ENCODE data around the gene BTBD9. TPM values are rescaled to one million over a fixed set of nuclear protein-coding genes. Genes with fewer than 3 reads are reported as not detected.

BTBD9 gene
- total RNA-seq, 1 experiment from 2014 or later = 4.9 TPM

DNA sequence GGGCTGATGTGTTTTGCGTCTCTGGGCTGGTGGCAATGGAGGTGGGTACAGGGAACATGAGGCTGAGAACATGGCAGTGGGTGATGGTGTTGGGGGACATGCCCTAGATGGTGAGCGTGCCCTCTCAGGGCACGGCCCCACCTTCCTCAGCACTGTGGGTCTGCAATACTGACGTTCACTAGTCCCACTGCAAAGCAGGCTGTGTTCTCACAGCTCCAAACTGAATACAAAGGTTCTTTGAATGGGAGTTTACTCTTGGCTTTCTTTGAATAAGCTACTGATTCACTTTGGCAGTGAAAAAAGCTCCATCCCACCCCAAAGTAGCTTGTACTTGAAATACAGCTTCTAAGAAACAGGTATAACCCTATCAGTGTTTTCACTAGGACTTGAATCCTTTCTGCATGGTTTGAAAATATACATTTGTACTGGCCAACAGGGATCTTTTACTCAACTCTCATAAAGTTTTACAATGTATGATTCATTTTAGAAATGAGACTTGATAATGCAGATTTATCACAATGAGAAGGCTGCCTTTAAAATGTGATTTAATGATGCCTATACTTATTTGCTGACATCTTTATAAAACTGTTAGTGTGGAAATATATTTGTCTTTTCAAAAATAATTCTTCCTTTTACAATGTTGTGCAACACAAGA is 419.5 kb downstream of the BTBD9 start:
- DNase-seq (ENCODE audit: extremely low read depth, low read depth) = no peak

DNA sequence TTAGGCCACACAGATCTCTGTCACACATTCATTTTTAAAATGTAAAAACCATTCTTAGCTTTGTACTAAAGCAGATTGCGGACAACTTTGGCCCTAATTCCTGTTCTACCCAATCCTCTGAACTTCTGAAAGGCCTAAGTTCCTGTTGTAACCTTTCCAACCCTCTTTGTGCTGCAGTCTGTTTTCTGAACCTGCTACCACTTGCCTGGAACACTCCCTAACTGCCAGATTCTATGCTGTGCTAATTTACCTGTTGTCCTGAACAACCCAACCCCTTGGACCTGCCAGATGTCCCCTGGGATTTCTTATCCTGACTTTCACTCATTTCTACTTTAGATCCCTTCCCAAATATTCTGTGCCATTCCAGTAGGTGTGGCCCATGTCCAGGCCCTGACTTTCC is 421.5 kb downstream of the BTBD9 start:
- DNase-seq (ENCODE audit: extremely low read depth, low read depth) = no peak

DNA sequence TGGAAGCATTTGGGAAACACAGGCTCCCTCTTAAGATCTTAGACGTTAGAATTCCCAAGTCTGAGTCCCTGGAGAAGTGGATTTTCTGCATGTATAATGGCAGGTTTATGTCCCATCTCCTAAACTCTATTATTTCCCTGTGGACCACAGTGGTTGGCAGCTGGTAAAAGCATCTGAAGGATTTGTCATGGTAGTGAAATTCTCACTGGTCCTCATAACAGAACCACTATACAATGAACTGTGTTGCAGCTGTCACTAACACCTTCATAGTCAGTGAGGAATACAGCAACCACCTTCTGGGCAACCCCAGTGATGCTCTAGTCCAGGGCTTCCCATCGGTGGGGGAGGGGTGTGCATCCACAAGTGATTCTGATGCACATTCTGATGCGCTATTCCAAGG is 423.3 kb downstream of the BTBD9 start:
- DNase-seq (ENCODE audit: extremely low read depth, low read depth) = no peak

DNA sequence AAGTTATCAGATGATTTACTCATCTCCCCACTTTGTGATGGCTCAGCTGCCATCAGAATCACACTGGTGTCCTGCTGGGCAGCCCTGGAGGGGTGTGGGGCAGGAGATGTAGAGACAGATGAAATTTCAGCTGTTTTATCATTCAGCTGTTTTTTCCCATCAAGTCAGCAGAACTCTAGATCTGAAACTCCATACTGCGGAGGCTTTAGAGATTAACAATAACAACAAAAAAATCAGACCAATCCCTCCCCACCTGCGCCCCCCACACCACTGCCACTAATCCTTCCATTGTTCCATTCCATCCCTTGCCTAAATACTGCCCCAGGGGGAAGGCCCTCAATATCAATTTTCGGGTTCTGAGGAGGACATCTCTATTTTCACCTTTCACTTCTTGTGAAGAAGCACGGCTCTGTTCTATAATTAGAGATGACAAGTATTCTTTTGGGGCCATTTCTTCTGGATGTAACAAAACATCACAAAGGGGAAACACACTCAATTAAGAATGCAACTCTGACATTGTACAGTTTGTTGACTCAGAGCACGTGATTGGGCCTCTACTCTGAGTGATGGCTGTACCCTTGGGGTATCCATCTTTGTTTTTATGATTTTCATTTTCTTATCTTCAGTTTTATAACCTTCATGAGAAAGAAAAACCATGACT is 423.9 kb downstream of the BTBD9 start:
- DNase-seq (ENCODE audit: extremely low read depth, low read depth) = no peak

DNA sequence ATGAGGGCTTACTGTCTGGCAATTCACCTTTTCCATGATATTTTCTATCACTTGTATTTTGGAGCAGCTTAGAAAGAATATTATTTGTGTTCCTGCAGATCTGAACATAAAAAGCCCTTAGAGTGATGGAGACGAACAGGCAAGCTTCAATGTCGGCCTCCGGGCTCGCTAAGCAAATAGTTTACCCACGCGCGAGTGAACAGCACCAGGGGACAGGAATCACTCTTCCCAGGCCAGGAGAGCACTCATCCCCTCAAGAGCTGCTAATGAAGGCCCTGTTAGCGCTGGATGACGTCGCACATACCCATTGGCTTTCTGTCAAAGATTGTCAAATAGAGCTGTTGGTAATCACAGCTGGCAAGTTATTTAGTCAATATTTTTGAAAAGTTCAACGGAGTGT is 424.5 kb downstream of the BTBD9 start:
- no peak for DNase-seq (ENCODE audit: extremely low read depth, low read depth)

DNA sequence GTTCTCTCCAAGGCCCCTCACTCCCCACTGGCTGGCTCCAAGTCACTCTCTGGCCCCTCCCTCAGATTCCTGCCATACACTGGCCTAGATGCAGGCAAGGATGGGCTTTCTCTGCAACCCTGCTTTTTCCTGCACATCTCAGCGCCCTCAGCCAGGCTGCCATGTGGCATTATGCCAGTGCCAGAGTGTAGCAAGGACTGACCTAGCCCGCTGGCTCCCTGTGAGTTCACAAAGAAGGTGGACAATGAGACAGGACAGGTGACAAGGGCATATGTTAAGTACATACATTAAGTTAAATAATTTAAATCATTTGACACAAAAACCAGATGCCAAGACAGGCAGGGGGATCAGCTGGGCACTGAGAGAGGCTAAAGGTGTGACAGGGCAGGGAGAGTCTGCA is 425.6 kb downstream of the BTBD9 start:
- no peak for DNase-seq (ENCODE audit: extremely low read depth, low read depth)

DNA sequence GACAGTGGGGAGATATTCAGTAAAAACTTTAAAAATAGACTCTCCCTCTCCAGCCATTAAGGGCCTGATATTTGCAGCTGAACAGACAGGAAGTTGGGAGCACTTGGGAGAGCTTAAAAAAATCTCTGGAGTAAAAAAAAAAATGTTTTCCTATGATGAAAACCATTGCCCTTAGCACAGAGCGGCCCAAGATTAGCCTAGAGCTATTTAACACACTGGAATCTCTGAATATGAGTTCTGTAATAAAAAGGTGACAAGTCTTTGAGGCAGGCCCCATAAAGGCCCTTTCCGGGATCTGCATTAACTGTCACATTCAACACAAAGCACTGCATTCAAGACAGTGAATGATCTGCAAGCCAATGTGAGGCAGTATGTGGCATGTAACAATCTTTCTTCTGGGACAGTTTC is 426.5 kb downstream of the BTBD9 start:
- DNase-seq (ENCODE audit: extremely low read depth, low read depth) = no peak

DNA sequence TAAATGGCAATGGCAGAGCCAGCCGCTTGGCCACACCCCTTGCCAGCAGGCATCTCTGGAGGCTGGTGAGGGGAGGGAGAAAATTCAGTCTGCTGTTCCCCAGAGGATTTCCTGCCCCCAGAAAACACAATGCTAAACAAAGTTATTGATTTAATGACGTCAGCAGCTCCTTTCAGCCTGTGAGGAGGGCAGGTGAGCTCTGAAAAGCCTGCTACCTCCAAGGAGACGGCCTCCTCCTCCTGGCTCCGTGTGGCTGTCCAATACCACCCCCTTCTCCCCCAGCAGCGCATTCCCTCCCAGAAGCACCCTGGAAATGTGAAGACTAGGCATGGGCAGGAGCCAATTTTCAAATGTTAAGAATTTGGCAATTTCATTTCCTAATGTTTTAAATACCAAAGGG is 427.1 kb downstream of the BTBD9 start:
- no peak for DNase-seq (ENCODE audit: extremely low read depth, low read depth)

DNA sequence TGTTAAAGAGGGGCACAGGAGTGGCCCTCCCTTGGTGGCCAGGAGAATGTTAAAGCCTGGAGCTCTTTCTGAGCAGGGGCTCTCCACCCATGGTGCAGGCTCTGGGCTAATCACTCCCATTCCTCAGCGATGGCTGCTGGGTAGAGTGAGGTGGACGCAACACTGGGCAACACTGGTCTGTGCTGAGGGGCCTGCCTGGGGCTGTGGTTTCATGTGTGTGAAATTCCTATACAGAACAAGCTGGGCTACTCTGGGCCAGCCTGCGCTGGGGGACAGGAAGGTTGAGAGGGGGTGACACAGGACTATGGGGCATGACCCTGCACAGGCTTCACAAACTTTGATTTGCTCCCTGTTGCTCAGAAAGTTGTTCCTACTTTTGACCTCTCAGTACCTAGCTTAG is 427.6 kb downstream of the BTBD9 start:
- DNase-seq (ENCODE audit: extremely low read depth, low read depth) = no peak

DNA sequence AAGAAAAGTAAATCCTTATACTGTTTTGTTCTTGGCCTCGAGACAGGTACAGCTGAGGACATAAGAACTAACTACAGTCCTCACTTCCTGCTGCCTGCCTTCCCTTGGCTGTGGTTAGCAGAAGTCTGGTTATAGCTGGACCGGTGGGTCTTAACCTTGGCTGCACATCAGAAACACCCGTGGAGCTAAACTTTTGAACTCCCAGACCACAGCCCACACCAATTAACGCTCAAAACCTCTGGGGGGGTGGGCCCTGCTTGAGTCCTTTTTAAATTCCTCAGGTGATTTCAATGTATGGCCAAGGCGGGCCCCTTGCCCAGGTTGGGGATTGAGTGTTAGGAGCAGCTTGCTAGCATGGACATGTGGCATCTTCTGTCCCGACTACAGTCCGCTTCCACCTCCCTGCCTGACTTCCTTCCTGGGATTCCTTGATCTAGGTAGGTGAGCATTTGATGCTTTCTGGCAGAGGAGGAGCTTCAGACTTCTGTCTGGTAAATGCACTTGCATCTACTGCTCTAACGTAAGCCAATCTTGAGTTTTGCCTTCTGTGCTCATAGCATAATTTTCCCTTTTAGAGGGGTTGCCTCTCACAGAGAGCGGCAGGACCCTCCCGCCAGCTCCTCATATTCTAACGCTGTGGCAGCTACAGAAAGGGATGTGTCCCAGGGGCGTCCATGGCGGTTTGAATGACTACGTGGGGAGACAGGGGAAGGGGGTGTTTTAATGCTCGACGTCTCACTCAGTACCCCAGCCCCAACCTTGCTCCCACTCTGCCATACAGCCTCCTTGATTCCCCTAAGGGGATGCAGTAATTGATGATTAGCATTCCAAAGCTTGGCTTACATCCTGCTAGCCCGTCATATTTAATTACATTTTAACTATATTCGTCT is 430.1 kb downstream of the BTBD9 start:
- DNase-seq (ENCODE audit: extremely low read depth, low read depth) = no peak

DNA sequence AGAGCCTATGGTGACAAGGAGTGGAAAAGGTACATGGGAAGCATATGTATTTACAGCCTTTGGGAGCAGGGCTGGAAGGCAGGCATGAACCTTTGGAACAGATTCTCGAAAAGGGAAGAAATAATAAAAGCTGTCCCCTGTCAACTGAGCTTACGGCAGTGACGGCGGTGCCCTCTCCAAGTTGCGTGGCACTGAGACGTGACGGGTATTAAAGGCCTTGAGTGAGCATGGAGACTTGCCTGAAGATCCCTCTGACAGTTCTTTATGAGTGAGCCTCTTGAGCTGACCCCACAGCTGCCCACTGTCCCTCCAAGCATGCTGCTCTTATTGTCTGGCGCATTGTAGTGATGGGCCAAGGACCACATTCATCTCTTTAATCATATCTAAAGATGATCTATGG is 431.7 kb downstream of the BTBD9 start:
- no peak for DNase-seq (ENCODE audit: extremely low read depth, low read depth)

DNA sequence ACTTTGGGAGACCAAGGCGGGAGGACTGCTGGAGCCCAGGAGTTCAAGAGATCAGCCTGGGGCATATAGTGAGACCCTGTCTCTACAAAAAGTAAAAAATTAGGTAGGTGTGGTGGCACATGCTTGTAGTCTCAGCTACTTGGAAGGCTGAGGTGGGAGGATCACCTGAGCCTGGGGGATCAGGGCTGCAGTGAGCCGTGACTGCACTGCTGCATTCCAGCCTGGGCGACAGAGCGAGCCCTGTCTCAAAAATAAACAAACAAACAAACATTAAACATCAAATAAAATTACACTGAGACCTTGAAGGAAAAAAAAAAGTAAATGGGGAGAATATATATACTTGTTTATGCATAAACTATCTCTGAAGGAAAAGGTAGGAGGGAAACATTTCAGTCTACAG is 432.4 kb downstream of the BTBD9 start:
- DNase-seq (ENCODE audit: extremely low read depth, low read depth) = no peak

DNA sequence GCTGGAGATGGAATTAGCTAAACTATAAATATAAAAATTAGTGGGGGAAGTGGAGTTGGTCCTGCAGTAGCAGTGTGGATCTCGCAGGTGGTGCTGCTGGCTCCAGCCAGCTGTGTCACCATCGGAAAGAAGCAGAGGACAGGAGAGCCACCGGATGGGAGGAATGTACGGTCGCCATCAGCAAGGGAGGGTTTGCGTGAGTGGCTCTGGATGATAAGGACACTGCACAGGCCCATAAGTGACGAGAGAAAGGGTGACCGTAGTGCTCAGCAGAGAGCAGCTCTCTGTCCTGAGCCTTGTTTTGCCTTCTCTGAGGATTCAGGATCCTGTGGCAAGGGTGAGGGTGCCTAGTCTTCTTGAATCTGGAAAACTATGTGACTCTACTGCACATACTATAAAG is 441.5 kb downstream of the BTBD9 start:
- DNase-seq (ENCODE audit: extremely low read depth, low read depth) = no peak

DNA sequence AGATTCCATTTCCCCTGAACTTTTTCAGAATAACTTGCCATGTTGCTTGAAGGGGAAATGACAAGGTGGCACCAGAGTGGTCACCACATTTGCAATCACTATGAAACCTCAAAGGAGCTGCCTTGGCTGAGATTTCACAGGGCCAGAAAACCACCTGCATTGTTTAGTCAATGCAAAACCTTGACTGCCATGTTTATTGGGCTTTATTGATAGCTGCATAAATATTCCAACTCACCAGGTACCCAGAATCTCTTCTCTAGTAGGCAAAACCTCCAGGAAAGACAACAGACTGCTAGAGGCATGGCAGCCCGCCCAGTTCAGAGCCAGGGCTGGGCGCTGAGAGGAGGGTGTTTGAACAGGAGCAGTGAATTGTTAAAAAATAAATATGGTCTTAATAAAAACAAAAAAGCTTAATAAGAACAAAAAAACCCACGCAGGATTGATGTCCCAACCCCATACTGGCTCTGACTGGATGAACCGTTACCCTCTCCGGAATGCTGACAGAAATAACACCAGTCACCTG is 444.6 kb downstream of the BTBD9 start:
- DNase-seq (ENCODE audit: extremely low read depth, low read depth) = no peak

DNA sequence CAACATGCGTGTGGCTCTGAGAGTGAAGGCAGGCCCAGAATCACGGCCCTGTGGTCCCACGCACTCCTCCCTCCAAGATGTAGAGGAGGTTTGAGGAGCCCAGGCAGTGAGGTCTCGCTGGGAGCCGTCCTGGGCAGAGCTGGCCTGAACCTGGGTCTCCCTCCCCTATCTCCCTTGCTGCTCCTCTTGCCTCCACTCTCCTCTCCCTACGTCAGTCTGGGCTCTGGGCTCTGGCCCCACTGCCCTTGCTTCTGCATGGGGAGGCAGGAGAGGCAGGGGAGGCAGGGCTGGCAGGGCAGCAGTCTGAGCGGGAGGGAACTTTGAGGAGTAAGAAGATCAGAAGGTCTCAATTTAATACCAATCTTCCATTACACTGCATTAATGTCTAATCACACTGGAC is 445.1 kb downstream of the BTBD9 start:
- DNase-seq (ENCODE audit: extremely low read depth, low read depth) = no peak

DNA sequence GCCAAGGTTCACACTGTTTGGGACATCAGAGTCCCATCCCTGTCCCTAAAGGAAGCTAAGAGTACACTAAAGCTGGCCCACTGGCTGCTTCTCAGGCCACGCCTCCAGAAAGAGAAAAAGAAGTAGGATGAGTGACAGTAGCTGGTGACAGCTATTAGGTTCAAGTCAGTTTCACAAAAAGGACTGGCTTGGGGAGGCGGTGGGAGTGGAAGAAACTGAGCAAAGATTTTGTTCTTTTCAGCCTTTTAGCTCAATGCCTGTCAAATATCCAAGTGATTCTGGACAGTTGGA is 445.5 kb downstream of the BTBD9 start:
- no peak for DNase-seq (ENCODE audit: extremely low read depth, low read depth)

DNA sequence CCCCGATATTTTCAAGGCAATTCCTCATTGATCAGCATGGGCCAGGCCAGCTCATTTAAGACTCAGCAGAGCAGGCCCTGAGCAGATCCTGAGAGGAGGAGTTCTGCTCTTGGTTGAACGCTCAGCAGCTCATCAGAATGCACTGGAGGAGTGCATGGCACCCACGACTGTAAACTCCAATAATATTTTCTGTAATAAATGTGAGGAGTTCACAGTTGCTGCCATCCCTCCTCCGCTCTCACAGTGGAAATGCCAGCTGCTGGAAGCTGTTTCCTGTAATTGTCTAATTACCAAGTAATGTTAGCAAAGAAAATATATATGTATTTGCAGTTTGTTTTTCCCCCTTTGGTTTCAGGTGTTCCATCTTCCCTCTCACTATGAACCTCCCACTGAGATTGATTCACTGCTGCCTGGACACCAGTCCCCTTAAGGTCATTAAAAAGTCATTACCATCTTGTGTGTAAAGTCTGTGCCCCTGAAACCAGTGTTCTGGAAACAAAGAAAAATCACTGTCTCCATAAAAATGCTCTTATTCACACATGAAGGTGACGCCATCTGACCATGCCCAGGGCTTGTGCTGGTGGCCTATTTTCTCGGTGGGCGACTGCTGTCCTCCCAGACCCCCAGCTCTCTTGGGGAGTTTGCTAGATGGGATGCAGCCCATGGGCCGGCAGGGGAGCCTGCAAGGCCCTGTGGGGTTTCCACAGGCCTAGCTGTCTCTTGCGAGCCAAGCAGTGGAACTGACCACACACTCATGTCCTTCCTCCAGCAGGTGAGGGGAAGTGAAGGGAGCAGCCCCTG is 446.0 kb downstream of the BTBD9 start:
- DNase-seq (ENCODE audit: extremely low read depth, low read depth) = no peak

DNA sequence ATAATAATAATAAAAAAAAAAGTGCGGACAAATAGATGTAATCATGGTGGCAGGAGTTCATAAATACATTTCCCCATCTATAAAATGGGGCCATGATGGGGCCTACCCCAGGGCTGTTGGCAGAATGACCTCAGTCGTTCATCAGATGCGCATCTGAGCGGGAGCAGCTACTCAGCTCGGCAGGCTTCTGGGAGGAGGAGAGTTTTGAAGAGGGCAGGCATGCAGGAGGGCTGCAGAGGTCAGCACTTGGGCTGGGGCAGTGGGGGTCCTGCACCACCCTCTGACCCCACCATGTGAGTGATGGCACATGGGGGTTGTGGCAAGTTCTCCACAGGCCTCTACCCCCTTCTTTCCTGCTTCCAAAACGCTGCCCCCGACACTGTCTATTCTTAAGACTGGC is 446.7 kb downstream of the BTBD9 start:
- no peak for DNase-seq (ENCODE audit: extremely low read depth, low read depth)

DNA sequence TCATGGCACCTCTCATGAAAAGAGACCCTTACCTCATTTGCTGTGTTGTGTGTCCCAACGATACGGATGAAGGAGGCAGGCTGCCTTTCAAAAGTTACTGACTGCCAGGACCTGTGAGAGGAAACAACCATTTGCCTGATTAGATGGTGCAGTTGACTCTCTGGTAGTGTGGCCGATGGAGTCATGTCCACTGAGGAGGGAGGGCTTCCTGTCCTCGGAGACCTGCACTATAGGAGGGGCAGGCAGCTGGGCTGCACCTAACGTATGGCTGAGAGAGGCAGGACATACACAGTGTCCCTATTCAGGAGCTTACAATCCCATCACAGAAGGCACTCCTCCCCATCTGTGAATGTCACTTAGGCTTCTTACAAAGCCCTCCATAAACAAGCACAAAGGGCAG is 447.2 kb downstream of the BTBD9 start:
- DNase-seq (ENCODE audit: extremely low read depth, low read depth) = no peak

DNA sequence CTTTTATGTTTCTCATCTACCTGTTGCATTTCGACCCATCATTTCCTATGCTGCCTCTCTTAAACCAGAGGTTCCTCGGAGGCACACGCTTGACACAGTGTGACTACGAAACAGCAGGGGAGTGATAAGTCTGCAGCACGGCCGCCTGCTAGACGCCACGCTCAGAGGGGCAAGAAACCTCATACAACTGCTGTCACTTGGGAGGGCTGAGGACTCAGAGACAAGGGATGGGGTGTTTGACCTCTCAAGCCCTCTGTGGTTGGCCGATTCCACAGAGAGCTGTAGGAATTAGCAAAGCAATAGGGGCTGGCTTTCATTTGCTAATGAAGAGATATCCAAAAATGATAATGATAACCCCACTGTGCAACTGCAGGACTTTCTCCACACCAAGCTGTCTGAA is 447.7 kb downstream of the BTBD9 start:
- DNase-seq (ENCODE audit: extremely low read depth, low read depth) = no peak

DNA sequence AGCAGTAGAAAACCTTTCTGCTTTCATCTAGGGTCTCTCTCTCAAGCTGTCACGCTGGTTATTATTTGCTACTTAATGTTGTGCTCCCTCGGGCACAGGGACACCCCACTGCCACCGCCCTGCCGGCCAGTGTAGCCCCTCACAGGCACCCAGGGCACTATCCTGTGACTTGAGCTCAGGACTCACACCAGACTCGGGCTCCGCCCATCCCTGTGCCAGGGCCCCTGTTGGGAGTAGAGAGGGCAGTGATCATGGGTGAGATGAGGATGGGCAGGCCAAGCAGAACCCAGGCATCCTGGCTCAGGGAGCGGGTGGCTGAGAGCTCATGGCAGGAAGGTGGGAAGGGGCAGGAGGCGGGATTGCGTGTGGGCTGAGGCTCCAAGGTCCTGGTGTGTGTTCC is 448.3 kb downstream of the BTBD9 start:
- DNase-seq (ENCODE audit: extremely low read depth, low read depth) = no peak
